Heart left ventricle (tissue), 16 donors: ENCODE data around the gene CD72. TPM values are rescaled to one million over a fixed set of nuclear protein-coding genes. Genes with fewer than 3 reads are reported as not detected.
"Not testable (repeated sequence)": the region's sequence is repeated elsewhere in the genome, so short reads cannot be mapped to it uniquely, and the experiment has no call there.

Experiments used
- ATAC-seq, 4 donors: fragments of 200-7000 bp; cut with Tn5 transposase; one replicate each; pipeline ENCODE4 v1.9.1; 2020 to 2022; ENCODE audit warnings: moderate library complexity in 4 of 4, mild to moderate bottlenecking in 3 of 4, moderate number of reproducible peaks in 1 of 4
- DNase-seq, 5 donors: peaks; one replicate each; pipeline ENCODE4 v3.0.0-alpha.2; 2020
- H3K27ac ChIP-seq, 12 donors: fragments of 200-600 bp; sonication (generic) in 4 of 12; one replicate each; pipeline versions ENCODE4 v1.5.0 to v1.8.0; 2016 to 2022; ENCODE audit warnings: mild to moderate bottlenecking in 2 of 12
- H3K27me3 ChIP-seq, 9 donors: fragments of 200-600 bp; sonication (generic) in 2 of 9; one replicate each; pipeline versions ENCODE4 v1.5.1 to v1.8.0; 2016 to 2022; ENCODE audit warnings: mild to moderate bottlenecking in 3 of 9
- H3K36me3 ChIP-seq, 9 donors: fragments of 200-600 bp; sonication (generic) in 2 of 9; one replicate each; pipeline versions ENCODE4 v1.5.0 to v1.8.0; 2018 to 2022; ENCODE audit warnings: mild to moderate bottlenecking in 2 of 9
- H3K4me1 ChIP-seq, 12 donors: fragments of 200-600 bp; sonication (generic) in 4 of 12; one replicate each; pipeline versions ENCODE4 v1.5.0 to v1.8.0; 2016 to 2022; ENCODE audit warnings: mild to moderate bottlenecking in 3 of 12
- H3K4me3 ChIP-seq, 12 donors: fragments of 200-600 bp; sonication (generic) in 4 of 12; one replicate each; pipeline versions ENCODE4 v1.5.0 to v1.8.0; 2017 to 2022; ENCODE audit warnings: mild to moderate bottlenecking in 9 of 12, moderate library complexity in 4 of 12
- H3K9me3 ChIP-seq, 12 donors: fragments of 200-600 bp; sonication (generic) in 4 of 12; one replicate each; pipeline versions ENCODE4 v1.5.0 to v1.8.0; 2016 to 2022; ENCODE audit warnings: mild to moderate bottlenecking in 1 of 12
- CTCF ChIP-seq, 12 donors: fragments of 200-600 bp; sonication (generic) in 4 of 12; IDR thresholded peaks; one replicate each; pipeline versions ENCODE4 v1.5.0 to v1.8.0; 2018 to 2022; ENCODE audit warnings: antibody characterized with exemption in 12 of 12, mild to moderate bottlenecking in 5 of 12
- POLR2A ChIP-seq, 2 donors: fragments of 450-650 bp; IDR thresholded peaks; one replicate each; pipeline ENCODE4 v1.6.1; 2017; ENCODE audit warnings: antibody characterized with exemption in 2 of 2, mild to moderate bottlenecking in 2 of 2, moderate library complexity in 2 of 2
- WGBS, 4 donors: extraction: QIAGEN DNeasy Blood & Tissue Kit in 2 of 4; methylation state at CpG; one replicate each; pipeline versions ENCODE4 v1.1.5 to v1.1.7; 2013 to 2018; 5-methylcytosine and 5-hydroxymethylcytosine counted together
- intact Hi-C, 10 donors: fragments of 100-400 bp; cut with DNase I; formaldehyde crosslinking; loops; one replicate each; pipeline versions ENCODE4 v1.11.1 to v1.14.2; 2022
- polyA plus RNA-seq, 2 donors: library from polyadenylated mRNA; stranded (reverse); fragments of 200-250 nt; gene quantifications; one replicate each; pipeline ENCODE4 v1.2.3, GENCODE V29; 2013
- total RNA-seq, 9 donors: library from RNA; depleted of rRNA in 2 of 9; stranded (reverse); fragments of >200 nt in 2 of 9; fragmentation: NEBNext Ultra II Directional in 3 of 9; extraction: Animal tissue kit (Norgen Biotek cat#: 25700) in 3 of 9; gene quantifications; one replicate each; pipeline versions ENCODE4 v1.1.0 to v1.2.4, GENCODE V29; 2016 to 2023
- donor health status: ischemic (EF 13 %, LVEDD 7.1; RV severe dilation, severe dysfunction).
- donor health status: healthy with polysubstance abuse.
- donor health status: DM: no; HTN: yes; CAD: no.
- donor health status: DM: no; HTN: no; CAD: no.
- donor health status: ischemic (EF 25% LVEDD 6.9; RV normal size, moderate dysfunction).
- donor health status: ischemic (EF 25% LVEDD 5.7; RV mildly dilated, moderate dysfunction).
- donor health status: healthy.
- donor health status: DM: yes; HTN: yes; CAD: no.
- donor health status: ischemic (EF 35%, LVEDD 5.7; RV mildly dilated, moderate dysfunction).
- donor health status: nonischemic (EF 11% LVEDD 7.7; RV severe dilation, severe dysfunction).
- donor health status: DM: yes; HTN: yes; CAD: no.
- donor health status: PGD.
- donor health status: ischemic (EF 29% LVEDD 5.4; RV normal size, mild dysfunction).
- donor health status: nonischemic (EF 23%, LVEDD 6.1; RV moderate dilation, normal function).

The CD72 gene
- total and polyA plus RNA-seq, 11 donors = 0.38 to 10.0 (median 0.80) TPM; not detected in 2

- H3K4me3 ChIP-seq = no peak overlapping the region
- no peak for DNase-seq
- 87 to 97% (median 89%) methylated on average over 1 of the region's 1 CpG for WGBS, 4 donors
- no peaks in the 10 kb centered on the region for H3K9me3 ChIP-seq
- TF ChIP-seq CTCF (IDR thresholded peaks at IDR 0.05) (no peak), POLR2A (IDR thresholded peaks at IDR 0.05) (no peak)
- no peak for ATAC-seq
- peak overlapping the region in 1 of 12 donors; percentile 80 for H3K27ac ChIP-seq
- peaks cover 0 to 73% (median 0%) of the 10 kb centered on the region in 12 donors for H3K4me1 ChIP-seq
- no peaks in the 10 kb centered on the region for H3K27me3 ChIP-seq
- intact Hi-C loops = loop anchor here in 1 of 10 donors (10.0 kb wide), 1 partner anchor 245 kb away; no protein-coding TSS in a partner anchor
- no peaks in the 10 kb centered on the region for H3K36me3 ChIP-seq
Observed at GRCh38 chr9:35639631-35640030, 21.4 kb upstream of the CD72 start.

- intact Hi-C loops = not testable (repeated sequence)
- WGBS, 4 donors = 58 to 71% (median 62%) methylated on average over 1 of the region's 1 CpG
Observed at GRCh38 chr9:35639225-35639624, 21.0 kb upstream of the CD72 start.

GRCh38 chr9:35638751-35639150 is 20.5 kb upstream of the CD72 start:
- ATAC-seq, DNase-seq, intact Hi-C loops, H3K36me3 ChIP-seq, H3K9me3 ChIP-seq, H3K27me3 ChIP-seq, H3K4me3 ChIP-seq: not testable (repeated sequence)
- 58 to 75% (median 60%) methylated on average over 7 of the region's 8 CpGs for WGBS, 4 donors
- Histone ChIP-seq H3K4me1 (peaks cover 0 to 73% (median 0%) of the 10 kb centered on the region in 12 donors), H3K27ac (peak overlapping the region in 2 of 12 donors; percentile 13 to 80)

More at GRCh38 chr9:35639225-35639624, 21.0 kb upstream of the CD72 start:
- ATAC-seq, H3K36me3 ChIP-seq, DNase-seq, H3K4me3 ChIP-seq, H3K9me3 ChIP-seq, H3K27me3 ChIP-seq: not testable (repeated sequence)
- H3K27ac ChIP-seq = peak overlapping the region in 2 of 12 donors; percentile 13 to 80
- peaks cover 0 to 73% (median 0%) of the 10 kb centered on the region in 12 donors for H3K4me1 ChIP-seq

GRCh38 chr9:35637427-35637955 is 19.3 kb upstream of the CD72 start:
- Histone ChIP-seq H3K27ac (peak overlapping the region in 2 of 12 donors; percentile 46 to 80), H3K4me1 (peaks cover 0 to 73% (median 0%) of the 10 kb centered on the region in 12 donors)
- H3K36me3 ChIP-seq, ATAC-seq, H3K27me3 ChIP-seq, H3K4me3 ChIP-seq, intact Hi-C loops, H3K9me3 ChIP-seq, DNase-seq: not testable (repeated sequence)
- 93 to 96% (median 94%) methylated on average over 9 of the region's 9 CpGs for WGBS, 4 donors

GRCh38 chr9:35636877-35637246 is 18.6 kb upstream of the CD72 start:
- DNase-seq, H3K27me3 ChIP-seq, H3K9me3 ChIP-seq, H3K36me3 ChIP-seq, intact Hi-C loops, H3K4me3 ChIP-seq, ATAC-seq: not testable (repeated sequence)
- WGBS, 4 donors = 96 to 97% (median 97%) methylated on average over 6 of the region's 6 CpGs
- H3K27ac ChIP-seq = peak overlapping the region in 3 of 12 donors; percentile 34 to 80 (median 46)
- H3K4me1 ChIP-seq = peaks cover 0 to 68% (median 0%) of the 10 kb centered on the region in 12 donors

GRCh38 chr9:35636135-35636876 is 18.1 kb upstream of the CD72 start:
- DNase-seq = no peak
- no peaks in the 10 kb centered on the region for H3K9me3 ChIP-seq
- peak in 2 of 4 donors; percentile 28 to 65 for ATAC-seq
- no peak overlapping the region for H3K4me3 ChIP-seq
- H3K27me3 ChIP-seq = no peaks in the 10 kb centered on the region
- H3K27ac ChIP-seq = peak overlapping the region in 3 of 12 donors; percentile 22 to 80 (median 34)
- intact Hi-C loops = no loop called here
- TF ChIP-seq POLR2A (IDR thresholded peaks at IDR 0.05) (no peak), CTCF (IDR thresholded peaks at IDR 0.05) (no peak)
- no peaks in the 10 kb centered on the region for H3K36me3 ChIP-seq
- 71 to 85% (median 79%) methylated on average over 9 of the region's 9 CpGs for WGBS, 4 donors
- peaks cover 0 to 64% (median 0%) of the 10 kb centered on the region in 12 donors for H3K4me1 ChIP-seq
